Nephron (organoid): ENCODE measurements around the gene SYK.
A peak's percentile ranks its signal among the peaks of the same experiment; 100 is the strongest.

Experiments
- H3K27ac Mint-ChIP-seq, 3 experiments: 2 replicates each; pipeline ENCODE4 v1.8.0; 2020; ENCODE audit warnings: mixed read lengths in 3 of 3, mild to moderate bottlenecking in 2 of 3, moderate library complexity in 1 of 3
- H3K27me3 Mint-ChIP-seq: 2 replicates; pipeline ENCODE4 v1.8.0; 2021; ENCODE audit warnings: low read depth, mild to moderate bottlenecking, moderate library complexity, mixed read lengths
- H3K36me3 Mint-ChIP-seq: 2 replicates; pipeline ENCODE4 v1.8.0; 2020; ENCODE audit warnings: low read depth, mixed read lengths
- H3K4me1 Mint-ChIP-seq: 2 replicates; pipeline ENCODE4 v1.8.0; 2020; ENCODE audit warnings: mixed read lengths
- H3K4me3 Mint-ChIP-seq, 3 experiments: 2 replicates each; pipeline ENCODE4 v1.8.0; 2020; ENCODE audit warnings: mild to moderate bottlenecking in 3 of 3, mixed read lengths in 3 of 3, moderate library complexity in 2 of 3
- H3K9me3 Mint-ChIP-seq: 2 replicates; pipeline ENCODE4 v1.8.0; 2020; ENCODE audit warnings: mixed read lengths
- CTCF ChIP-seq, 3 experiments: fragments of 200-600 bp; sonication (generic); IDR thresholded peaks; one replicate each; pipeline ENCODE4 v1.5.0; 2021; ENCODE audit warnings: antibody characterized with exemption in 3 of 3; ENCODE audit not compliant: unreplicated experiment in 3 of 3

SYK gene

GRCh38 chr9:90914196-90914595 is 112.6 kb downstream of the SYK start:
- no peak overlapping the region for H3K4me3 Mint-ChIP-seq
- H3K27ac Mint-ChIP-seq = no peak overlapping the region
- H3K9me3 Mint-ChIP-seq = no peaks in the 10 kb centered on the region
- no peaks in the 10 kb centered on the region for H3K36me3 Mint-ChIP-seq
- H3K4me1 Mint-ChIP-seq = no peaks in the 10 kb centered on the region
- H3K27me3 Mint-ChIP-seq = peaks cover 8% of the 10 kb centered on the region
- TF ChIP-seq CTCF (IDR thresholded peaks at IDR 0.05; ENCODE audit: unreplicated experiment in 3 of 3) = no peak

- peak overlapping the region in 1 of 3 experiments; percentile 14 for H3K27ac Mint-ChIP-seq
- H3K36me3 Mint-ChIP-seq = no peaks in the 10 kb centered on the region
- peak; percentile 92 to 96 (median 92) for TF ChIP-seq CTCF (IDR thresholded peaks at IDR 0.05; ENCODE audit: unreplicated experiment in 3 of 3)
- no peak overlapping the region for H3K4me3 Mint-ChIP-seq
- peaks cover 8% of the 10 kb centered on the region for H3K27me3 Mint-ChIP-seq
- H3K9me3 Mint-ChIP-seq = no peaks in the 10 kb centered on the region
- no peaks in the 10 kb centered on the region for H3K4me1 Mint-ChIP-seq
Measured at GRCh38 chr9:90914868-90915483, 113.4 kb downstream of the SYK start.

GRCh38 chr9:90915693-90916092 is 114.1 kb downstream of the SYK start:
- Mint-ChIP-seq H3K27ac (no peak overlapping the region), H3K4me3 (no peak overlapping the region), H3K27me3 (peaks cover 8% of the 10 kb centered on the region), H3K36me3 (no peaks in the 10 kb centered on the region), H3K9me3 (no peaks in the 10 kb centered on the region), H3K4me1 (peaks cover 6% of the 10 kb centered on the region)
- no peak for TF ChIP-seq CTCF (IDR thresholded peaks at IDR 0.05; ENCODE audit: unreplicated experiment in 3 of 3)

- Mint-ChIP-seq H3K9me3 (no peaks in the 10 kb centered on the region), H3K4me1 (peaks cover 6% of the 10 kb centered on the region), H3K4me3 (no peak overlapping the region), H3K27me3 (peaks cover 8% of the 10 kb centered on the region), H3K36me3 (no peaks in the 10 kb centered on the region), H3K27ac (no peak overlapping the region)
- no peak for TF ChIP-seq CTCF (IDR thresholded peaks at IDR 0.05; ENCODE audit: unreplicated experiment in 3 of 3)
Measured at GRCh38 chr9:90916147-90916734, 114.6 kb downstream of the SYK start.

- Mint-ChIP-seq H3K27me3 (peaks cover 5% of the 10 kb centered on the region), H3K36me3 (no peaks in the 10 kb centered on the region), H3K4me3 (no peak overlapping the region), H3K4me1 (peaks cover 19% of the 10 kb centered on the region), H3K27ac (peak overlapping the region in 1 of 3 experiments; percentile 1), H3K9me3 (no peaks in the 10 kb centered on the region)
- no peak for TF ChIP-seq CTCF (IDR thresholded peaks at IDR 0.05; ENCODE audit: unreplicated experiment in 3 of 3)
Measured at GRCh38 chr9:90919883-90920282, 118.3 kb downstream of the SYK start.

DNA sequence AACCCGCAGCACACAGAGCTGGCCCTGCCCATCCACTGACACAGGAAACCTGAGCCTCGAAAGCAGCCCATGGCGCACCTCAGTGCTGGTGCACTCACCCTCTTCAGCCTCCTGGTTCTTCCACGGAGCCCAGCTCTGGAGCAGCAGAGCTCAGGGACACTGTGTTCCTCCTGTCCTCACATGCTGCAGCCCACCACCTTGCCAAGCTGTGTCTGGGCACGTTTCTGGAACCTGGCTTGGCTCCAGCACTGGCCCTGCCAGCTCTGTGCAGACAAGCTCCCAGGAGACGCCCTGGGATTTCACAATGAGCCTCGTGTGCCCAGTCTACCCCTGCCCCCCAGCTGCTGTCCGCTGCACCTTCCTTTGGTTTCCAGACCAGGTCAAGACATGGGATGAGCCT is 119.5 kb downstream of the SYK start:
- Mint-ChIP-seq H3K9me3 (no peaks in the 10 kb centered on the region), H3K4me1 (peaks cover 19% of the 10 kb centered on the region), H3K27ac (peak overlapping the region in 1 of 3 experiments; percentile 1), H3K27me3 (no peaks in the 10 kb centered on the region), H3K4me3 (no peak overlapping the region), H3K36me3 (no peaks in the 10 kb centered on the region)
- TF ChIP-seq CTCF (IDR thresholded peaks at IDR 0.05; ENCODE audit: unreplicated experiment in 3 of 3) = no peak
